Testis (tissue), 2 donors: ENCODE results near the gene VPREB3.

Experiments used
- CTCF ChIP-seq, 3 experiments: fragments of 450-650 bp in 2 of 3; fragments of 200-600 bp in 1 of 3; sonication (generic) in 1 of 3; IDR thresholded peaks; one replicate each; pipeline ENCODE4 v1.5.1; 2016 to 2019; ENCODE audit warnings: antibody characterized with exemption in 3 of 3, mild to moderate bottlenecking in 2 of 3, moderate library complexity in 1 of 3
- POLR2A ChIP-seq: fragments of 450-650 bp; IDR thresholded peaks from one replicate; pipeline ENCODE4 v1.6.1; 2017; ENCODE audit warnings: antibody characterized with exemption, mild to moderate bottlenecking, moderate library complexity

DNA sequence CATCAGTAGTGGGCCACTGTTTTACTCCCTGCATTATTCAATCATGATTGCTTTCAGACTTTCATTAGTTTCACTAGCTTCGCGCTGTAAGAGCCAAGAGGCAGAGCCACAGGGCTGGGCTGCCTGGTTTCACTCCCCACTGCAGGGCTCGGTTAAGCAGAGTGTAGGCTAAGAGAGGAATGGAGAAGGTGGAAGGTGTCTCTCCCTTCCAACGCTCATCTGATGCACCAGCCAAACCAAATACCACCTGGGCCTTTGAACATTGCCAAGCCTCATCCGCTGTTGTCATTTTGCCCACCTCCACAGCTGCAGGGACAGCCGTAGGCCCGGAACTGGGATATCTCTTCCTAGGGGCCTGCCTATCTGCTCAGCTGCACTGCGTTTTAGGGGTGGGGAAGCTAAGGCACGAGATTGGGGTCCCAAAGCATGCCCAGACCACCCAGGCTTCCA is 32.1 kb upstream of the VPREB3 start:
- TF ChIP-seq CTCF (IDR thresholded peaks at IDR 0.05) (no peak), POLR2A (no peak)
